T-helper 2 cell treated with Interferon-gamma antibody and Interleukin-4, amounts not matched to agents 5 μg/mL and 100 μg/mL, for 36 hours (primary cell): ENCODE data around the gene AP5Z1.

Source experiments
- DNase-seq: peaks from one replicate; pipeline ENCODE4 v3.0.0; 2021; ENCODE audit warnings: low spot score
- H3K27ac Mint-ChIP-seq: one replicate; pipeline ENCODE4 v1.8.0; 2021; ENCODE audit warnings: mild to moderate bottlenecking, mixed read lengths
- H3K27me3 Mint-ChIP-seq: one replicate; pipeline ENCODE4 v1.8.0; 2021; ENCODE audit warnings: low read depth, mixed read lengths
- H3K36me3 Mint-ChIP-seq: one replicate; pipeline ENCODE4 v1.8.0; 2021; ENCODE audit warnings: low read depth, mixed read lengths
- H3K4me1 Mint-ChIP-seq: one replicate; pipeline ENCODE4 v1.8.0; 2021; ENCODE audit warnings: low read depth, mixed read lengths
- H3K4me3 Mint-ChIP-seq: one replicate; pipeline ENCODE4 v1.8.0; 2022; ENCODE audit warnings: mild to moderate bottlenecking, moderate library complexity, mixed read lengths
- H3K9me3 Mint-ChIP-seq: one replicate; pipeline ENCODE4 v1.8.0; 2021; ENCODE audit warnings: mixed read lengths

The AP5Z1 gene

GRCh38 chr7:4803397-4804241 lies 28.2 kb downstream of the AP5Z1 start:
- H3K9me3 Mint-ChIP-seq: no peaks in the 10 kb centered on the region
- H3K27ac Mint-ChIP-seq: no peak overlapping the region
- no peak for DNase-seq
- no peaks in the 10 kb centered on the region for H3K36me3 Mint-ChIP-seq
- peaks cover 17% of the 10 kb centered on the region for H3K27me3 Mint-ChIP-seq
- H3K4me3 Mint-ChIP-seq: no peak overlapping the region
- no peaks in the 10 kb centered on the region for H3K4me1 Mint-ChIP-seq

GRCh38 chr7:4805110-4805983 lies 29.9 kb downstream of the AP5Z1 start:
- DNase-seq: no peak
- no peaks in the 10 kb centered on the region for H3K4me1 Mint-ChIP-seq
- H3K4me3 Mint-ChIP-seq: no peak overlapping the region
- no peak overlapping the region for H3K27ac Mint-ChIP-seq
- no peaks in the 10 kb centered on the region for H3K36me3 Mint-ChIP-seq
- H3K27me3 Mint-ChIP-seq: peaks cover 24% of the 10 kb centered on the region
- no peaks in the 10 kb centered on the region for H3K9me3 Mint-ChIP-seq

GRCh38 chr7:4805984-4806300 lies 30.5 kb downstream of the AP5Z1 start:
- no peak for DNase-seq
- Mint-ChIP-seq H3K9me3 (no peaks in the 10 kb centered on the region), H3K4me1 (no peaks in the 10 kb centered on the region), H3K27ac (no peak overlapping the region), H3K4me3 (no peak overlapping the region), H3K36me3 (no peaks in the 10 kb centered on the region), H3K27me3 (peaks cover 27% of the 10 kb centered on the region)

- Mint-ChIP-seq H3K27me3 (peaks cover 27% of the 10 kb centered on the region), H3K4me1 (no peaks in the 10 kb centered on the region), H3K4me3 (no peak overlapping the region), H3K9me3 (no peaks in the 10 kb centered on the region), H3K36me3 (no peaks in the 10 kb centered on the region), H3K27ac (no peak overlapping the region)
- no peak for DNase-seq
Measured at GRCh38 chr7:4806983-4807597, 31.7 kb downstream of the AP5Z1 start.

- Mint-ChIP-seq H3K27me3 (peaks cover 28% of the 10 kb centered on the region), H3K4me3 (no peak overlapping the region), H3K27ac (no peak overlapping the region), H3K36me3 (no peaks in the 10 kb centered on the region), H3K9me3 (peaks cover 2% of the 10 kb centered on the region), H3K4me1 (no peaks in the 10 kb centered on the region)
- no peak for DNase-seq
Measured at GRCh38 chr7:4807598-4808016, 32.2 kb downstream of the AP5Z1 start.

GRCh38 chr7:4808026-4808425 lies 32.6 kb downstream of the AP5Z1 start:
- H3K4me3 Mint-ChIP-seq: no peak overlapping the region
- H3K9me3 Mint-ChIP-seq: peaks cover 6% of the 10 kb centered on the region

GRCh38 chr7:4808565-4808964 lies 33.1 kb downstream of the AP5Z1 start:
- Mint-ChIP-seq H3K36me3 (no peaks in the 10 kb centered on the region), H3K4me1 (no peaks in the 10 kb centered on the region), H3K9me3 (peaks cover 10% of the 10 kb centered on the region), H3K4me3 (no peak overlapping the region), H3K27ac (no peak overlapping the region), H3K27me3 (peaks cover 33% of the 10 kb centered on the region)
- DNase-seq: no peak

More at GRCh38 chr7:4808026-4808425, 32.6 kb downstream of the AP5Z1 start:
- DNase-seq: no peak
- peaks cover 32% of the 10 kb centered on the region for H3K27me3 Mint-ChIP-seq
- H3K36me3 Mint-ChIP-seq: no peaks in the 10 kb centered on the region
- no peak overlapping the region for H3K27ac Mint-ChIP-seq
- H3K4me1 Mint-ChIP-seq: no peaks in the 10 kb centered on the region

- Mint-ChIP-seq H3K27ac (no peak overlapping the region), H3K4me3 (peak overlapping the region; percentile 61), H3K4me1 (no peaks in the 10 kb centered on the region), H3K9me3 (peaks cover 10% of the 10 kb centered on the region), H3K36me3 (no peaks in the 10 kb centered on the region), H3K27me3 (peaks cover 37% of the 10 kb centered on the region)
- DNase-seq: no peak
Measured at GRCh38 chr7:4809091-4809591, 33.7 kb downstream of the AP5Z1 start.

- Mint-ChIP-seq H3K9me3 (peaks cover 10% of the 10 kb centered on the region), H3K27ac (no peak overlapping the region), H3K36me3 (no peaks in the 10 kb centered on the region), H3K27me3 (peaks cover 39% of the 10 kb centered on the region), H3K4me3 (no peak overlapping the region), H3K4me1 (no peaks in the 10 kb centered on the region)
- no peak for DNase-seq
Measured at GRCh38 chr7:4809666-4810065, 34.2 kb downstream of the AP5Z1 start.

- Mint-ChIP-seq H3K27me3 (peaks cover 18% of the 10 kb centered on the region), H3K4me3 (no peak overlapping the region)
- DNase-seq: no peak
Measured at GRCh38 chr7:4814433-4814832, 39.0 kb downstream of the AP5Z1 start.

GRCh38 chr7:4815121-4815520 lies 39.7 kb downstream of the AP5Z1 start:
- Mint-ChIP-seq H3K4me3 (no peak overlapping the region), H3K4me1 (no peaks in the 10 kb centered on the region), H3K36me3 (no peaks in the 10 kb centered on the region), H3K9me3 (peaks cover 10% of the 10 kb centered on the region), H3K27me3 (peaks cover 16% of the 10 kb centered on the region), H3K27ac (no peak overlapping the region)
- DNase-seq: no peak

More at GRCh38 chr7:4814433-4814832, 39.0 kb downstream of the AP5Z1 start:
- no peaks in the 10 kb centered on the region for H3K4me1 Mint-ChIP-seq
- H3K9me3 Mint-ChIP-seq: peaks cover 10% of the 10 kb centered on the region
- H3K36me3 Mint-ChIP-seq: no peaks in the 10 kb centered on the region
- H3K27ac Mint-ChIP-seq: no peak overlapping the region

GRCh38 chr7:4815609-4816418 lies 40.4 kb downstream of the AP5Z1 start:
- DNase-seq: no peak
- Mint-ChIP-seq H3K4me1 (no peaks in the 10 kb centered on the region), H3K36me3 (no peaks in the 10 kb centered on the region), H3K27me3 (peaks cover 12% of the 10 kb centered on the region), H3K9me3 (peaks cover 10% of the 10 kb centered on the region), H3K27ac (no peak overlapping the region), H3K4me3 (no peak overlapping the region)

- Mint-ChIP-seq H3K27me3 (peaks cover 12% of the 10 kb centered on the region), H3K4me3 (no peak overlapping the region), H3K27ac (no peak overlapping the region)
Measured at GRCh38 chr7:4816419-4817080, 41.1 kb downstream of the AP5Z1 start.

More at GRCh38 chr7:4816419-4817080, 41.1 kb downstream of the AP5Z1 start:
- Mint-ChIP-seq H3K36me3 (no peaks in the 10 kb centered on the region), H3K4me1 (no peaks in the 10 kb centered on the region), H3K9me3 (peaks cover 10% of the 10 kb centered on the region)
- DNase-seq: no peak
